ENCODE data around the gene TLCD1. TPM values are rescaled to one million over a fixed set of nuclear protein-coding genes. Genes with fewer than 3 reads are reported as not detected.
A peak's percentile ranks its signal among the peaks of the same experiment; 100 is the strongest.

The TLCD1 gene
- total and polyA plus RNA-seq, 10 of the 15 experiments (the other 5 are each of a cell fraction or from before 2014, with no cell fraction given) = 2.9 to 19.8 (median 7.7) TPM

- Histone ChIP-seq H3K9ac (ENCODE audit: control insufficient read depth, insufficient read depth, low read length) (no peak overlapping the region), H3K4me2 (ENCODE audit: control insufficient read depth, insufficient read depth) (peak overlapping the region; percentile 59), H3K36me3 (ENCODE audit: control insufficient read depth in 2 of 2, insufficient read depth in 2 of 2, low read length in 1 of 2) (peaks cover 10 to 20% of the 10 kb centered on the region in 2 experiments), H3K4me3 (no peak overlapping the region), H3K27me3 (replicated peaks in 1 of 2; ENCODE audit: control insufficient read depth in 2 of 2, insufficient read depth in 2 of 2, low read length in 1 of 2) (no peaks in the 10 kb centered on the region), H3K27ac (ENCODE audit: control insufficient read depth, insufficient read depth) (peak overlapping the region; percentile 48), H3K9me3 (replicated peaks; ENCODE audit: control insufficient read depth, insufficient read depth, low read length) (no peaks in the 10 kb centered on the region), H4K20me1 (ENCODE audit: control insufficient read depth, insufficient read depth) (no peaks in the 10 kb centered on the region; the same call in 1 of the 2 replicates), H2AFZ (ENCODE audit: control insufficient read depth, low read depth, low read length) (no peak overlapping the region), H3K4me1 (ENCODE audit: control insufficient read depth, insufficient read depth, low read length) (peaks cover 15% of the 10 kb centered on the region), H3K79me2 (ENCODE audit: control insufficient read depth, insufficient read depth, low read length) (no peaks in the 10 kb centered on the region)
- ChIA-PET SMC1A (ENCODE audit: uncharacterized antibody, unreplicated experiment) (interaction anchor here (0.6 to 4.9 kb wide), 48 partner anchors 10 to 195 kb away, joined by 3 to 60 read pairs (median 5); partner anchors contain the start of genes DHRS13, FAM222B, FLOT2 and NEK8), RAD21 (ENCODE audit: unreplicated experiment) (interaction anchor here (0.6 to 6.1 kb wide), 50 partner anchors 9 to 627 kb away, joined by 3 to 109 read pairs (median 5); partner anchors contain the start of genes DHRS13, ERAL1, FAM222B and FLOT2), POLR2A (interaction anchor here (0.5 to 3.6 kb wide), 12 partner anchors 10 to 335 kb away, joined by 3 to 19 read pairs (median 4); partner anchors contain the start of genes DHRS13 and TLCD1), CTCF (interaction anchor here (0.6 to 7.3 kb wide), 59 partner anchors 10 to 353 kb away, joined by 3 to 175 read pairs (median 9); partner anchors contain the start of genes DHRS13, ERAL1, FAM222B and FLOT2)
- peak; percentile 94 for FAIRE-seq
- no peak for DNase-seq (ENCODE audit: low read depth, low spot score)
- in situ Hi-C loops (cut with MboI) (no loop called here), intact Hi-C loops (cut with micrococcal nuclease; ENCODE audit: unreplicated experiment) (loop anchor here (1.0 to 5.0 kb wide), 5 partner anchors 37 to 152 kb away; partner anchors contain the start of gene FAM222B)
- no TSS peak for BruUV-seq (replicated peaks)
- peak; percentile 81 for ATAC-seq
- WGBS (ENCODE audit: insufficient coverage, insufficient replicate concordance, low lambda C conversion rate, missing lambda C conversion rate) = 80% methylated on average over 5 of the region's 5 CpGs
- TF ChIP-seq RBBP5 (conservative IDR thresholded peaks at IDR 0.05) = no peak
- no peak for TF ChIP-seq USF1 (IDR thresholded peaks at IDR 0.05; ENCODE audit: borderline replicate concordance, extremely low read length, insufficient read depth, low read depth, low read length)
- peak; percentile 57 for TF ChIP-seq SKIL (IDR thresholded peaks at IDR 0.05; ENCODE audit: low read depth, poor library complexity, severe bottlenecking)
- no peak for TF ChIP-seq NFYB (IDR thresholded peaks at IDR 0.05; ENCODE audit: insufficient read depth, low read depth, low read length)
- TF ChIP-seq ZBTB33 (IDR thresholded peaks at IDR 0.05) = 0 out of 2 replicates have a peak, but pooled peaks have one; percentile 2
- no peak for TF ChIP-seq KAT2A (conservative IDR thresholded peaks at IDR 0.05; ENCODE audit: control insufficient read depth, low read depth, low read length)
- no peak for TF ChIP-seq POLR2A (IDR thresholded peaks at IDR 0.05; ENCODE audit: low read depth, low read length)
- peak; percentile 37; the same call in 1 of the 2 replicates for TF ChIP-seq ZNF592 (IDR thresholded peaks at IDR 0.05)
- no peak for TF ChIP-seq ASH2L (IDR thresholded peaks at IDR 0.05; ENCODE audit: borderline replicate concordance, low read depth)
- TF ChIP-seq ZNF274 (IDR thresholded peaks at IDR 0.05; ENCODE audit: insufficient read depth, insufficient read length) = no peak
- TF ChIP-seq MEF2A (IDR thresholded peaks at IDR 0.05; ENCODE audit: insufficient read depth, low read depth, low read length) = no peak
- TF ChIP-seq CHD2 (IDR thresholded peaks at IDR 0.05; ENCODE audit: borderline replicate concordance, low read depth, low read length) = no peak
- no peak for TF ChIP-seq TAF1 (IDR thresholded peaks at IDR 0.05; ENCODE audit: borderline replicate concordance, low read depth, low read length)
Observed at GRCh38 chr17:28763804-28764266, 37.8 kb upstream of the TLCD1 start.

All from GM12878 (cell line).